GM11168 (cell line): ENCODE results near the gene EVI5.

Experiments
- in situ Hi-C: fragments of 300-500 bp; cut with MboI; formaldehyde crosslinking; loops from one replicate; pipeline ENCODE4 v1.12.0; 2022; ENCODE audit warnings: low sequenced_read_pairs; ENCODE audit not compliant: unreplicated experiment

The EVI5 gene

DNA sequence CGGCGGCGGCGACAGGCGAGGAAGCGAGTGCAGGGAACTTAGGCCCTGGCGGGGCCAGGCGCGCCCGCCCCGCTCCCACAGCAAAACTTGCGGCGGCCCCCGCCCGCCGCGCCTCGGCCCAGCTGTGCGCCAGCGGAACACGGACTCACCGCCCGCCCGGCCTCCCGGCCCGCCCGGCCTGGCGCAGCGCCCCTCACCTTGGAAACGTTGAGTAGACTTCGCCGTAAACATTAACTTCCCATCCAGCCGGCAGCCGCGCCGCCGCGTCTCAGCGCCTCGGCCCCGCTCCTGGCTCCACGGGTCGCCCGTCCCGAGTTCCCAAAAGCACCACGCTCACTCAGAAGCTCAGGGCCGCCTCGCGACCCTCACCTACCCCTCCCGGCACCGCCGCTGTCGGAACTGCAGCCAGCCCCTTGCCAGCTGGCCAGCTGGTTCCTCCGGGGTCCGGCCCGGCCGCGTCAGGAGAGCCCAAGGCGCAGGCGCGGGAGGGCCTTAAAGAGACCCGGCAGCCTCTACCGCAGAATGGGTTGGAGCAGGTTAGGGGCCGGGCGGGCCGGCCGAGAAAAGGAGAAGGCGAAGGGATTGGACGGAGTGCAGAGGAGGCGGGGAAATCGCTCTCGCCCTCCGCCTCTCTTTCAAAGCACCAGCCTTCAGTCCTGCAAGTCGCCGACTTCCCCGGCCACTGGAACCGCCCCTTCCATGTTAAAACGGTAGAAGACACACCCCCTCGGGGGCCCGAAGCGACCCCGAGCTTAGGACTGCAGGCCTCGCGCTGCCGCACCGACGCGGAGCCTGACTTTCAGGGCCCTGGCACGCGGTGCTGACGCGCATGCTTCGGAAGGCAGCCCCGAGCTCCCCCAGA is at the start of gene EVI5:
Gene EVI5 (minus strand): TSS at position 470 of the 862 bp plus-strand sequence. CDS start 48,562 bp downstream, outside the sequence.
- in situ Hi-C loops: no loop called here

DNA sequence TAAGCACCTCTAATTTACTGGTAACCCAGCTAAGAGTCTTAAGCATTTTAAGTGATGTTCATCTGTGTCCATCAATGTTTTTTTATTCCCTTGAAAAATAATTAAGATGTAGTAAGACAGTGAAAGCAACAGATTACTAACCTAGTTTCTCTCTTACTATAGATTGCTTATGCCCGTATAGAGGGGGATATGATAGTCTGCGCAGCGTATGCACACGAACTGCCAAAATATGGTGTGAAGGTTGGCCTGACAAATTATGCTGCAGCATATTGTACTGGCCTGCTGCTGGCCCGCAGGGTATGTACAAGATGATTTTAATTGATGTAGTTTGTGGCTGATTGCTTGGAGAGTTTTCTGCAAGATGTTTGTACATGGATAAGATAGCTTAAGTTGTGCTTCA is 49.7 kb upstream of the EVI5 start:
- in situ Hi-C loops: loop anchor here (25.0 kb wide), 1 partner anchor 522 kb away; no protein-coding TSS in a partner anchor

GRCh38 chr1:92833840-92834239 is 48.9 kb upstream of the EVI5 start:
- in situ Hi-C loops: loop anchor here (25.0 kb wide), 1 partner anchor 522 kb away; no protein-coding TSS in a partner anchor

- in situ Hi-C loops: loop anchor here (25.0 kb wide), 1 partner anchor 520 kb away; no protein-coding TSS in a partner anchor
These were observed 47.7 kb upstream of the EVI5 start for GRCh38 chr1:92832537-92833114.

DNA sequence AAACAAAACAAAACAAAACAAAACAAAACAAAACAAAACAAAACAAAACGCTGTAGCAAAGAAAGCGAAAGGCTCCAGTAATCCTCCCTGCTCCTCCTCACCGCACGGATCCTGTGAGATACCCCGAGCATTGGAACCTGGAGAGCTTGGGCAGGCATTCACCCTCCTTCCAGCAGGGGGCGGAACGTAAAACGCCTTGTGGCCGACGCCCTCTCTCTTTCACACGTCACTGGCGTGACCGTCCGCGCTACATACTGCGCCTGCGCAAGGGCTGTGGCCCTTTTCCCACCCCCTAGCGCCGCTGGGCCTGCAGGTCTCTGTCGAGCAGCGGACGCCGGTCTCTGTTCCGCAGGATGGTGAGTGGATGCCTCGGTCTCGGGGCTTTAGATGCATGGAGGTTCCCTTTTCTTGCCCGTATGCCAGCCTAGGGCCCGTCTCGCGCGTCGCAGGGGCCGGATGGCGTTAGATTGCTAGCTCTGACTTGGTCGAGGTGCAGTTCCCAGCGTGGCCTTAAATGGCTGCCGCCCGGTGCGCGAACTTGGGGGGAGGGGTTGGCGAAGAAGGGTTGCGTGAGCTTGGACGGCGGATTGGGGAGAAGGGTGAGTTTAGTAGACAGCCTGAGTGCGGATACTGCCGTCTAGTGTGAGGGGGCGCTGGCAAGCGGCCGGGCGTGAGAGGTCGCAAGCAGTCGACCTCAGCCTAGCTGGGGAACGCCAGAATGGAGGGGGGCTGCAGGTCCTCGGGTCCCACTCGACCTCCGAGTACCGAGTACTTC is 47.0 kb upstream of the EVI5 start, which contains the start of gene RPL5:
Gene RPL5 (plus strand): TSS at position 279 of the 775 bp plus-strand sequence. CDS start 75 bp downstream, at position 354.
- in situ Hi-C loops: loop anchor here (25.0 kb wide), 1 partner anchor 520 kb away; no protein-coding TSS in a partner anchor

- in situ Hi-C loops: loop anchor here (25.0 kb wide), 1 partner anchor 519 kb away; no protein-coding TSS in a partner anchor
These were observed 46.5 kb upstream of the EVI5 start for GRCh38 chr1:92831368-92831761.

GRCh38 chr1:92826792-92827191 is 41.9 kb upstream of the EVI5 start:
- in situ Hi-C loops: loop anchor here (25.0 kb wide), 1 partner anchor 514 kb away; no protein-coding TSS in a partner anchor

- in situ Hi-C loops: no loop called here
These were observed 38.0 kb upstream of the EVI5 start for GRCh38 chr1:92822879-92823278.

GRCh38 chr1:92820551-92820950 is 35.6 kb upstream of the EVI5 start:
- in situ Hi-C loops: no loop called here

- in situ Hi-C loops: no loop called here
These were observed 35.1 kb upstream of the EVI5 start for GRCh38 chr1:92820024-92820423.

- in situ Hi-C loops: loop anchor here (10.0 kb wide), 1 partner anchor 73 kb away; no protein-coding TSS in a partner anchor
These were observed 33.3 kb upstream of the EVI5 start for GRCh38 chr1:92817986-92818764.

DNA sequence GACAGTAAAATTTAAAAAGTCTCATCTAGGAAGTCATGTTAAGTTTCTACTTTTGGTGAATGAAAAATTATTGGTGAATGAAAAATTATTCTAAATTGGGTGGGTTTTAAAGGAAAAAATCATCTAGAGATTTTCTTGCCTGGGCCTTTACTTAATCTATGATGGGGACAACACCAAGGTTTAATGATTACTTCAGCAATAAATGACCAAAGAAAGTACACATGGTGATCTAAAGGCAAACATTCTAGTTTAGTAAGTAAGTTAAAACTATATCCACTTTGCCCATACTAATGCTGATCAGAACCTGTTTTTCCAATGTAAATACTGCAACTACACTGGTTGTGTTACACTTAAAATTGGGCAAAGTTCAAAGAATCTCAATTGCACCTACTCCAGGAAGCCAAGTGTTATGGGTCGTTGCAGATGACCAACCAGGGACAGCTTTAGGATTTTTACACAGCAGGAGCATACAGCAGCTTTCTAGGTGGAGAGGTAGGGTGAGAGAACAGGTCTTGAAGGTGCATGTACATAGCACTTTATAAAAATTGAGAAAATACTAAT is 32.3 kb upstream of the EVI5 start:
- in situ Hi-C loops: loop anchor here (10.0 kb wide), 1 partner anchor 72 kb away; no protein-coding TSS in a partner anchor

DNA sequence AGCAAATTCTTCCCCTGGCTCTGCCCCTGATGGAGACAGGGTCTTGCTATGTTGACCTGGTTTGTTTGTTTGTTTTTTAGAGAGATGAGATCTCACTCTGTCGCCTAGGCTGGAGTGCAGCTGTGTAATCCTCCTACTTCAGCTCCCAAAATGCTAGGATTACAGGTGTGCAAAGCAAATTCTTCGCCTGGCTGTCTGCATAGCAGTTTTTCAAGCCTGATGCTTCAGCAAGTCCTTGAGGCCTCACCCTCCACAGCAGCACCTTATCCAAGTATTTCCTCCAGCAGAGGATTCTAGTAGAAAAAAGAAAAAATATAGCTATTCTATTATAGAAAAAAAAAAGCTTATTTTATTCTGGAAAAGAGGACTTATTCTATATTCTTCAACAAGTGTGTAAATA is 31.8 kb upstream of the EVI5 start:
- in situ Hi-C loops: loop anchor here (10.0 kb wide), 1 partner anchor 72 kb away; no protein-coding TSS in a partner anchor

DNA sequence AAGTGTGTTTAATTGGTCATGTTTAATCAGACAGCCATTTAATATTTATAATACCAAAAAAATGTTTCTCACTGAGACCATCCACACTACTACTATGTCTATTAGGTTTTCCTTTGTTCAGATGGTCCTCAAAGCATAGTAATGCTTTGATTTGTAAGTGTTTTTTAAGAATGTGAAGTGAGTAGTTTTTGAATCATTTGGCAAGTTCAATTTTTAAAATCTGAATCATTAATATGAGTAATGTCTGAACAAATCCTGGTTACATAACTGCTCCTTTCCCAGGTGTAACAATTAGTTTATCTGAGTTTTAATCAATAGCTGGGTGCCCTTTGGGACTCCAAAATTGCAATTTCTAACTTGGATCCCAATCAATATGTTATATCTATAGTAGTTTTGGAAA is 23.5 kb upstream of the EVI5 start:
- in situ Hi-C loops: no loop called here

- in situ Hi-C loops: no loop called here
These were observed 20.3 kb upstream of the EVI5 start for GRCh38 chr1:92805216-92805615.

DNA sequence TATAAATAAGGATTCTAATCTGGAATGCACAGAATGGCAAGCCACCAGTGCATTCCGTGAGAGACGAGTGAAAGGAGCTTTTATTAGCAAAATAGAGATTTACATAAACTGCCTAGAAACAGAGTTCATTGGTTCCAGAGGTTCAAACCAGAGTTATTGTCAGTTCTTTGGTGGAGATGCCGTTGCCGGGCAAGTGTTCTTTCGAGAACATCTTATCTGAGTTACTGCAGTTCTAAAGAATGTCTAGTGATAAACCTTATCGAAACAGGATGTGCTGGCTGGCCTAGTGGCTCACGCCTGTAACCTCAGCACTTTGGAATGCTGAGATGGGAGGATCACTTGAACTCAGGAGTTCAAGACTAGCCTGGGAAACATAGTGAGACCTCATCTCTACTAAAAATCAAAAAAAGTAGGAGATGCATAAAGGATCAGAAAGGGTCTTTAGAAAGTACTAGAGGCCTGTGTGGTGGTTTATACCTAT is 19.9 kb upstream of the EVI5 start:
- in situ Hi-C loops: no loop called here

GRCh38 chr1:92803140-92803887 is 18.4 kb upstream of the EVI5 start:
- in situ Hi-C loops: no loop called here

DNA sequence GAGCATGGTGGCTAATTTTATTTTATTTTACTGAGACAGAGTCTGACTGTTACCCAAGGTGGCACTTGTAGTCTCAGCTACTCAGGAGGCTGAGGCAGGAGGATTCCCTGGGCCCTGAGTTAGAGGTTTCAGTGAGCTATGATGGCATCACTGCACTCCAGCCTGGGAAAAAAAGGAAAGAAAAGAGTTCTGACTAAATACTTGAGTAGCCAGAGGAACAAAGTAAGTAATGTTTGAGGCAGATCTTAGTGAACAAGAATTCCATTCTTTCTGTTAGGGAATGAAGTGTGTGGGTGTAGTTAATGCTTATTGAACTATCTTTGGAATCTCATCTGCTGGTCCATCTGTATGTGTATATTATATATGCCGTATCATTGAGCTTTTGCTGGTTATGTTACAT is 13.1 kb upstream of the EVI5 start:
- in situ Hi-C loops: no loop called here
